UCSD-AML1 (cell line): ENCODE results near the gene CLTCL1.

ENCODE experiments used
- DNase-seq: peaks from one replicate; lab custom pipeline; 2025; ENCODE audit not compliant: unreplicated experiment; lab: John Stamatoyannopoulos, UW

CLTCL1 gene

GRCh38 chr22:19151329-19152191, 140.0 kb downstream of the CLTCL1 start:
- DNase-seq: no peak

- DNase-seq: no peak
Observed at GRCh38 chr22:19150482-19151328, 140.8 kb downstream of the CLTCL1 start.

GRCh38 chr22:19149991-19150390, 141.5 kb downstream of the CLTCL1 start, which contains the start of gene GSC2:
TSS of gene GSC2 (minus strand) at chr22:19150292. CDS start at chr22:19150283, 9 bp downstream.
- DNase-seq: no peak

GRCh38 chr22:19149047-19149883, 142.3 kb downstream of the CLTCL1 start:
- no peak for DNase-seq

- no peak for DNase-seq
Observed at GRCh38 chr22:19148417-19149046, 143.0 kb downstream of the CLTCL1 start.

DNA sequence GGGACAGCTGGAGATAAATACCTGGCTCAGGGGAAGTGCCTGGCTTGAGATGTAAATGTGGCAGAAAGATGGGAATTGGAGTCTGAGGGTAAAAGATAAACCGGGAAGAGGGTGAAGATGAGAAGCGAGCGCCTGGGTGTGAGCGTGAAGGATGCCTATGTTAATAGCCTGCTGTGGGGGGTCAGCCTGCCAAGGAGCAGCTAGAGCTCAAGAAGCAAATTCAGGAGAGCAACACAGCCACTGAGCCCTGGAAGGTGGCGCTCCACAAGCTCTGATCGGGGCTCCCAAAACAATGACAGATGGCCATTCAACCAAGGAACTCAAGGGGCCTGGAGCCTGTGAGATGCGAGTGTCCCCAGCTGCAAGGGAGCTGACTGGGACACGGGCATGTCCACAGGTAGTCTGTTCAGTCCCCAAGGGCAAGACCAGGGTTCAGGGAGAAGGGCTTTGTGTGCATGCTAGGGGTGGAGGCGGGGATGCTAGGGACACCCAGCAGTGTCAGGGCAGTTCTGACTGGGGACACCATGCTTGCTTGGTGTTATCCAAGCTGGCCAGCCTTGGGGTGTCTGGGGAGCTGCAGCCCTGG, 144.2 kb downstream of the CLTCL1 start:
- DNase-seq: no peak

GRCh38 chr22:19146215-19146968, 145.1 kb downstream of the CLTCL1 start:
- no peak for DNase-seq

DNA sequence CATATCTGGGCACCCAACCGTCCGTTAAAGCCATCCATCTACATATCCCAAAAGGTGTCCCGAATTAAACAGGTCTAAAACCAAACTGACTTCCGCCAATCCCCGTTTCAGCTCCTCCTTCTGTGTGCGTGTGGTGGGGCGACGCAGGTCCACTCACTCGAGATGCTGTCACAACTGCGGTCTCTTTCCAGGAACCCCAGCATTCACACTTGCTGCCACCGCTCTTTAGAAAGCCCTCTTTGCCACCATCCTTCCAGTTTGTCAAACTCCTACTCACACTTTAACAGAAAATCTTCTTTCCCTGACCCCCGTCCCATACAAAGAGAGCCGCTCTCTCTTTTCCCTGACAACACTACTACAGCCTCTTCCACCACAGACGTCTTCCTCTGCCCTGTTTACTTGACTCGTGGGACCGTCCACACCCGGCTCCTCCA, 147.5 kb downstream of the CLTCL1 start:
- DNase-seq: no peak

DNA sequence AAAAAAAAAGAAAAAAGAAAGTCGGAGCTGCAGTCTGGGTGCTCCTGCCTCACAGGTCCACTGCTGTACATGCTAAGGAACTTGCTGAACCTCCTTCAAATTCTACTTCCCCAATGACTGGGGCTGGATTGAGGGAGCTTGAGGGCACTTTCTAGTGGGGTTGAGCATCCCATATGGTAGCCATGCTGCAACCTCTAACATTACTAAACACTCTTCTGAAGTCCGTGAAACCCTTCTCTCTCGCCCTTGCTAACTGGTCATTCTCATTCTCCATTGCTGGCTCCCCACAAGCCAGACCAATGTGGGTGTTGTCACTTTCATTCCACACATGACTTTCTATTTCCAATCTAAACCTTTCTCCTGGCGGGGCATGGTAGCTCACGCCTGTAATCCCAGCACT, 148.3 kb downstream of the CLTCL1 start:
- no peak for DNase-seq

GRCh38 chr22:19142394-19142793, 149.1 kb downstream of the CLTCL1 start:
- no peak for DNase-seq

- DNase-seq: no peak
Observed at GRCh38 chr22:19139974-19140373, 151.5 kb downstream of the CLTCL1 start.

- no peak for DNase-seq
Observed at GRCh38 chr22:19139001-19139356, 152.5 kb downstream of the CLTCL1 start.

GRCh38 chr22:19138217-19139000, 153.1 kb downstream of the CLTCL1 start:
- DNase-seq: no peak

DNA sequence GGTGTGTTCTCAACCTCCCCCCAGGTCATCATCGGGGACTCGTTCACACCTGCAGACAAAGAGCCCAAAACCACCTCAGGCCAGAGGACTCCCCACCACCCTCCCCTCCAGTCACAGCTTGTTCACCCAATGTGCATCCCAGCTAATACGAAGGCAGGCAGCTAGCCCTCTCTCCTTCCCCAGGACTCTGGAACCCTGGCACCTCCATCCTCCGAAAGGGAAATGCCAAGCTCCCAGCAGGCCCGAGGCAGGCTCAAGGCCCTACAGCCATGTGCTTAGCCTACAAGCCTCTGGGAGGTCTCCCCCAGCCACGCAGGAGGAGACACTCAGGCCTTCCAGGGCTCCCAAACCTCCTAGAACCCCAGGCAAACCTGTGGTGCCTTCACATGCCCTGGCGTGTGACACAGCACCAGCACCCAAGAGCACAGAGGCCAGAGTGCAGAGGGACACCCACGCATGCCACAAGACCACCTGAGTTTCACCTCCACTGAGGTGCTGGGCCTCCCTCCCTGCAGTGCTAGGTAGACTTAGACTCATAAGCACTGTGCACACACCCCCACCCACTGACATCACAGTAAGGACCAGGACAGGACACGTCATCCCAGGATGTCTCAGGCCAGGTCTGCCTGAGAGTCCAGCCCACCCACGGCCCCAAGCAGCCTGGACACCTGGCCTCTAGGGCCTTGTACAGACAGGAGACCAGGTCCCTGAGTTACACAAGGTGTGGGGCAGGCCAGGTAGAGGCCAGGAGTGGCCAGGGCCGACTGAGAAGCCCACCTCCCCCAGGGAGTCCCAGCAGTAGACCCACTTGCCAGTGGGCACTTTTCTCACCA, 153.9 kb downstream of the CLTCL1 start:
- DNase-seq: no peak

DNA sequence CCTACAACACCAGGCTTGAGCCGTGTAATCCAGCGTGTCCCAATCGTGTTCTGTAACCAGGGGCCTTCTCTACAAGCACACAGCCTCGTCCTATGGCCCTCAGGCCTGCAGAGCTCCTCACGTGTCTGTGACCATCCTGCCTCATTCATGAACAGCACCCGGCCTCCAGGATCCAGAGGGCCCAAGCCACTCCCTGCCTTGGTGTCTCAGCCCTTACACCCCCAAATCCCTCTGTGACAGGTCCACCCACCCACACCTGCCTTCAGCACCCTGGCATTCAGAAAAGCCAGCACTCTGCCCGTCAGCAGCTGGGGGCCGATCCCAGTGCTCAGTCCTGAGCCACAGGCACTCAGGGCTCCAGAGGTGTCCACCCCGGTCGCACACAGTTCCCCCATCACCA, 154.6 kb downstream of the CLTCL1 start:
- no peak for DNase-seq

DNA sequence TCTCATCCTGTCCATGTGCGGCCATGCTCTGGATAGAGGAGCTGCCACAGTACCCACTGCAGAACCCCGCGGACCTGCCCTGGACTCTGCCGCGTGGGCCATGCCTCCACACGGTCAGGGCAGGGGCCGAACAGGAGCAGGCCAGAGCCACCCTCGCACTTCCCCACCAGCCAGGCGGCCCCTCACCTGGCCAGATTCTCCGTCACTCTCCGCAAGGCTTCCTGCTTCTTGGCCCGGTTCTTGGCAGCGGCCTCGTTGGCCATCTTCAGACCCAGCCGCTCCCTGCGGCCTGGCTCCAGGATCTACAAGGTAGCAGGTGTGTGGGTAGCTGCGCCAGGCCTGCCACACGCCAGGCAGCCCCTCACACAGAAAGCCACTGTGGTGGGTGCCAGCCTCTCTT, 156.6 kb downstream of the CLTCL1 start:
- DNase-seq: no peak

GRCh38 chr22:19134176-19134831, 157.2 kb downstream of the CLTCL1 start:
- DNase-seq: no peak
